Measurements from ENCODE around the gene SNRPA. TPM values are rescaled to one million over a fixed set of nuclear protein-coding genes. Genes with fewer than 3 reads are reported as not detected.

Gene SNRPA
- total RNA-seq, 4 donors from 2014 or later = 52.8 to 92.7 (median 70.9) TPM

DNA sequence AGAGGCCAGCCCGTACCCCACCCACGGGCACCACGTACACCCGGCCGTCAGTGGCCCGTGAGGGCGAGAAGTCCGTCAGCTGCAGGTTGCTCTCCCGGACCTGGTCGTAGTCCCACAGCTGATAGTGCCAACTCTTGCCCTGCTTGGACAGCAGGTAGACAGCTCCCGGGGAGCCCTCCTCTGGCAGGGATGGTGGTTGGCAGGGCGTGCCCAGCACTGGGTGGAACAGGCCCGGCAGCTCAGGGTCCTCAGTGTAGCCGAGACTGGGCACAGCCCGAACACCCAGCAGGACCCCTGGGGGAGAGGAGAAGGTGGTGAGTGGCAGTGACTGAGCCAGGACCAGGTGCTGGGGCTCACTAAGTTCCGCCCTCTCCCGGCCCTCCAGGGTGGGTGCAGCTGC is 8.5 kb upstream of the SNRPA start:
- Histone ChIP-seq H3K27ac (peak overlapping the region in 1 of 4 donors; percentile 80), H3K27me3 (no peaks in the 10 kb centered on the region), H3K36me3 (peaks cover 0 to 61% (median 0%) of the 10 kb centered on the region in 3 donors), H3K9me3 (no peaks in the 10 kb centered on the region), H3K4me1 (peaks cover 0 to 51% (median 0%) of the 10 kb centered on the region in 4 donors), H3K4me3 (no peak overlapping the region)
- TF ChIP-seq CTCF (IDR thresholded peaks at IDR 0.05) (no peak), EP300 (IDR thresholded peaks at IDR 0.05) (no peak), POLR2A (IDR thresholded peaks at IDR 0.05) (no peak)
- no peak for DNase-seq (ENCODE audit: low spot score in 2 of 2)
- WGBS, 2 donors = 87 to 90% methylated on average over 10 to 17 of the region's 17 CpGs

- Histone ChIP-seq H3K36me3 (peaks cover 0 to 57% (median 0%) of the 10 kb centered on the region in 3 donors), H3K9me3 (no peaks in the 10 kb centered on the region), H3K27me3 (no peaks in the 10 kb centered on the region), H3K27ac (peak overlapping the region in 1 of 4 donors; percentile 80), H3K4me1 (peaks cover 0 to 51% (median 0%) of the 10 kb centered on the region in 4 donors), H3K4me3 (no peak overlapping the region)
- 88 to 91% methylated on average over 10 to 12 of the region's 12 CpGs for WGBS, 2 donors
- TF ChIP-seq EP300 (IDR thresholded peaks at IDR 0.05) (no peak), CTCF (IDR thresholded peaks at IDR 0.05) (no peak), POLR2A (IDR thresholded peaks at IDR 0.05) (no peak)
- no peak for DNase-seq (ENCODE audit: low spot score in 2 of 2)
Observed at GRCh38 chr19:40742886-40743285, 8.1 kb upstream of the SNRPA start.

GRCh38 chr19:40743926-40744325 is 7.1 kb upstream of the SNRPA start:
- H3K4me3 ChIP-seq = no peak overlapping the region
- no peak for DNase-seq (ENCODE audit: low spot score in 2 of 2)

DNA sequence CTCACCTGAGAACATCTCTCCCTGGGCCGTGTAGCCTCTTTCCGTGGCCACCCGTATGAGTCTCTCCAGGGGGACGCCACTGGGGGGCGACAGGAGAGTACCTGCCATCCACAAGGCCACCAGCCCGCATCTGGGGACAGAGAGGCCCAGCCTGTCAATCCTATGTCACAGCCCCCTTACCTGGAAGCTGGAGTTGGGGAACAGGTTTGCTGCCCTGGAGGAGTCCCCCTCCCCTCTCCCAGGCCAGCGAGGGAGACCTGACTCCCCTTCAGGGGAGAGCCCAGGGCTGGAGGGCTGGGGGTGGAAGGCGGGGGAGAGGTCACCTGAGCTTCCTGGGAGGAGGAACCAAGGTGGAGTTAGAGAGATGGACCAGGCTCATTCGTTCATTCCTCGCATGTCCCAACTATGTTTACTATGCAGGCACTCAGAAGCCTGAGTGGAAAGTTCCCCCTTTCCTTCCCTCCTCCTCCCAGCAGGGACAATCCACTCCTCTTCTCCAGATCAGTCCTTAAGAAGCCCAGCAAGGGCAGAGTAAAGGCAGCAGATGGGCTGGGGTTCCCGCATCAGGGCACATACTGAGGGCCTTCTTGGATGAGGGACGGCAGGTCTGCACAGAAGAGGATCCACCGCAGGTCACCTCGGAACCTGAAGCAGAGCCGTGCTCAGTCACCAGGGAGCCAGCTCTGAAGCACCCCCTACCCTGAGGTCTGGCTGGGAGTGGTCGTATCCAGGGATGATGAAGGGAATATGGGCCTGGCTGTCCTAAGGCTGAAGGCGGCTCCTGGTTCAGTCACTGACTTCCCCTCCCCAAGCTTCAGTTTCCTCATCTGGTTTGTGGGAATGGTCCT is 6.2 kb upstream of the SNRPA start:
- H3K36me3 ChIP-seq = peaks cover 0 to 38% (median 0%) of the 10 kb centered on the region in 3 donors
- TF ChIP-seq POLR2A (IDR thresholded peaks at IDR 0.05) = no peak
- peak in 1 of 5 experiments; percentile 12 for TF ChIP-seq CTCF (IDR thresholded peaks at IDR 0.05)
- H3K9me3 ChIP-seq = no peaks in the 10 kb centered on the region
- peaks cover 0 to 56% (median 7%) of the 10 kb centered on the region in 4 donors for H3K4me1 ChIP-seq
- H3K4me3 ChIP-seq = no peak overlapping the region
- no peak for DNase-seq (ENCODE audit: low spot score in 2 of 2)
- peak overlapping the region in 3 of 4 donors; percentile 47 to 73 (median 50) for H3K27ac ChIP-seq
- H3K27me3 ChIP-seq = no peaks in the 10 kb centered on the region
- 64 to 67% methylated on average over 16 to 17 of the region's 17 CpGs for WGBS, 2 donors

More at GRCh38 chr19:40743926-40744325, 7.1 kb upstream of the SNRPA start:
- H3K36me3 ChIP-seq = peaks cover 0 to 46% (median 0%) of the 10 kb centered on the region in 3 donors
- H3K27me3 ChIP-seq = no peaks in the 10 kb centered on the region
- TF ChIP-seq POLR2A (IDR thresholded peaks at IDR 0.05) (no peak), CTCF (IDR thresholded peaks at IDR 0.05) (no peak), EP300 (IDR thresholded peaks at IDR 0.05) (no peak)
- H3K9me3 ChIP-seq = no peaks in the 10 kb centered on the region
- peaks cover 0 to 56% (median under 1%) of the 10 kb centered on the region in 4 donors for H3K4me1 ChIP-seq
- H3K27ac ChIP-seq = peak overlapping the region in 1 of 4 donors; percentile 50
- 89 to 96% methylated on average over 9 to 10 of the region's 10 CpGs for WGBS, 2 donors

DNA sequence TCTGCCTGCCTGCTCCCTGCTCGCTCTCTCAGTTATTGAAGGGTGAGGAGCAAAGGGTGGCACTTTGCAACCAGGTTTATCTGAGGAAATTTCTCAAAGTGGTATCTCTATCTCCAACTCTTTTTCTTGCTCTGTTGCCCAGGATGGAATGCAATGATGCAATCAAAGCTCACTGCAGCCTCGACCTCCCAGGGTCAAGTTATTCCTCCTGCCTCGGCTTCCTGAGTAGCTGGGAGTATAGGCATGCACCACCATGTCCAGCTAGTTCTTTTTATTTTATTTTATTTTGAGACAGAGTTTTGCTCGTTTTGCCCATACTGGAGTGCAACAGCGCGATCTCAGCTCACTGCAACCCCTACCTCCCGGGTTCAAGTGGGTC is 5.6 kb upstream of the SNRPA start:
- no peaks in the 10 kb centered on the region for H3K27me3 ChIP-seq
- H3K4me3 ChIP-seq = no peak overlapping the region
- H3K4me1 ChIP-seq = peaks cover 0 to 53% (median 9%) of the 10 kb centered on the region in 4 donors
- TF ChIP-seq POLR2A (IDR thresholded peaks at IDR 0.05) (no peak), EP300 (IDR thresholded peaks at IDR 0.05) (no peak), CTCF (IDR thresholded peaks at IDR 0.05) (no peak)
- no peak for DNase-seq (ENCODE audit: low spot score in 2 of 2)
- peak overlapping the region in 3 of 4 donors; percentile 47 to 73 (median 50) for H3K27ac ChIP-seq
- WGBS, 2 donors = 65 to 66% methylated on average over 7 of the region's 7 CpGs
- no peaks in the 10 kb centered on the region for H3K9me3 ChIP-seq
- peaks cover 0 to 32% (median 0%) of the 10 kb centered on the region in 3 donors for H3K36me3 ChIP-seq
